Neuronal stem cell (in vitro differentiated cells): ENCODE data around the gene ZBTB18.

Experiments used
- DNase-seq: peaks from one replicate; pipeline ENCODE4 v3.0.0-alpha.2; 2013; ENCODE audit warnings: low spot score
- H2AFZ ChIP-seq: one replicate; pipeline ENCODE4 v1.6.1; 2013; ENCODE audit warnings: mild to moderate bottlenecking, low read length, inconsistent platforms
- H2AK5ac ChIP-seq: 2 replicates; pipeline ENCODE4 v1.6.1; 2013; ENCODE audit warnings: low read depth, mild to moderate bottlenecking, inconsistent platforms, low read length, moderate library complexity, mixed read lengths
- H2BK120ac ChIP-seq: 2 replicates; pipeline ENCODE4 v1.6.1; 2013; ENCODE audit warnings: low read depth, mild to moderate bottlenecking, inconsistent platforms, low read length, moderate library complexity, mixed read lengths
- H2BK12ac ChIP-seq: one replicate; pipeline ENCODE4 v1.6.1; 2013; ENCODE audit warnings: low read length, inconsistent platforms
- H2BK15ac ChIP-seq: 2 replicates; pipeline ENCODE4 v1.6.1; 2013; ENCODE audit warnings: mild to moderate bottlenecking, low read length, inconsistent platforms, mixed read lengths
- H2BK5ac ChIP-seq: one replicate; pipeline ENCODE4 v1.6.1; 2013; ENCODE audit warnings: inconsistent platforms, mild to moderate bottlenecking, low read length, moderate library complexity
- H3K14ac ChIP-seq: one replicate; pipeline ENCODE4 v1.6.1; 2013; ENCODE audit warnings: low read length, inconsistent platforms
- H3K18ac ChIP-seq: 2 replicates; pipeline ENCODE4 v1.6.1; 2013; ENCODE audit warnings: low read length, inconsistent platforms
- H3K23ac ChIP-seq: 2 replicates; pipeline ENCODE4 v1.6.1; 2013; ENCODE audit warnings: low read depth, mild to moderate bottlenecking, mixed read lengths, low read length, inconsistent platforms; ENCODE audit not compliant: poor library complexity
- H3K27ac ChIP-seq: replicated peaks from 3 replicates; pipeline ENCODE4 v1.5.1; 2013; ENCODE audit warnings: low read length, inconsistent platforms
- H3K27me3 ChIP-seq, 3 experiments: 2 replicates each; pipeline ENCODE4 v1.6.1; 2013; ENCODE audit warnings: low read length in 3 of 3, mild to moderate bottlenecking in 2 of 3, inconsistent platforms in 1 of 3, low read depth in 1 of 3, mixed read lengths in 1 of 3, moderate library complexity in 1 of 3; ENCODE audit not compliant: control insufficient read depth in 3 of 3, insufficient read depth in 3 of 3
- H3K36me3 ChIP-seq, 2 donors: replicated peaks in 1 of 2; 2 replicates each; pipeline ENCODE4 v1.6.1; 2013; ENCODE audit warnings: low read length in 2 of 2; ENCODE audit not compliant: control insufficient read depth in 2 of 2, insufficient read depth in 2 of 2
- H3K4ac ChIP-seq: 2 replicates; pipeline ENCODE4 v1.6.1; 2013; ENCODE audit warnings: inconsistent platforms, mild to moderate bottlenecking, low read length, moderate library complexity
- H3K4me1 ChIP-seq, 2 donors: 1 replicate in 1 of 2; 2 replicates in 1 of 2; pipeline ENCODE4 v1.6.1; 2013; ENCODE audit warnings: low read length in 2 of 2, low read depth in 1 of 2; ENCODE audit not compliant: control insufficient read depth in 2 of 2, insufficient read depth in 1 of 2
- H3K4me2 ChIP-seq: one replicate; pipeline ENCODE4 v1.6.1; 2013; ENCODE audit warnings: mild to moderate bottlenecking, low read length, inconsistent platforms; ENCODE audit not compliant: insufficient read depth, poor library complexity, severe bottlenecking
- H3K4me3 ChIP-seq, 2 donors: 2 replicates each; pipeline ENCODE4 v1.5.1; 2013; ENCODE audit warnings: low read length in 2 of 2, mild to moderate bottlenecking in 2 of 2, inconsistent platforms in 1 of 2, moderate library complexity in 1 of 2
- H3K79me1 ChIP-seq: one replicate; pipeline ENCODE4 v1.6.1; 2013; ENCODE audit warnings: low read depth, mild to moderate bottlenecking, inconsistent platforms, low read length, moderate library complexity
- H3K9ac ChIP-seq: one replicate; pipeline ENCODE4 v1.6.1; 2013; ENCODE audit warnings: mild to moderate bottlenecking, low read depth, low read length, inconsistent platforms; ENCODE audit not compliant: poor library complexity
- H3K9me3 ChIP-seq, 2 donors: replicated peaks in 1 of 2; 2 replicates each; pipeline versions ENCODE3 to v1.6.1; 2013; ENCODE audit warnings: low read length in 2 of 2, mild to moderate bottlenecking in 2 of 2, inconsistent platforms in 1 of 2, low read depth in 1 of 2, mixed read lengths in 1 of 2, moderate library complexity in 1 of 2; ENCODE audit not compliant: control insufficient read depth in 2 of 2, insufficient read depth in 1 of 2
- H4K8ac ChIP-seq: one replicate; pipeline ENCODE4 v1.6.1; 2013; ENCODE audit warnings: low read depth, mild to moderate bottlenecking, inconsistent platforms, low read length, moderate library complexity
- H4K91ac ChIP-seq: one replicate; pipeline ENCODE4 v1.6.1; 2013; ENCODE audit warnings: low read length, low read depth, mild to moderate bottlenecking, inconsistent platforms; ENCODE audit not compliant: poor library complexity
- WGBS, 2 donors: extraction: QIAGEN DNeasy Blood & Tissue Kit; methylation state at CpG; one replicate each; pipeline ENCODE4 v1.1.7; 2013; ENCODE audit warnings: missing lambda C conversion rate in 2 of 2, mixed read lengths in 1 of 2; ENCODE audit not compliant: insufficient read length in 2 of 2, insufficient replicate concordance in 1 of 2; ENCODE audit errors: extremely low coverage in 2 of 2; 5-methylcytosine and 5-hydroxymethylcytosine counted together

ZBTB18 gene

GRCh38 chr1:244035358-244035757 lies 15.7 kb upstream of the ZBTB18 start:
- H3K4me1 ChIP-seq = peaks cover 0 to 7% of the 10 kb centered on the region in 2 donors
- no peak overlapping the region for H2BK15ac ChIP-seq
- no peak overlapping the region for H2BK5ac ChIP-seq
- H3K9me3 ChIP-seq = peaks cover 0 to 2% of the 10 kb centered on the region in 2 donors
- no peak overlapping the region for H3K4me2 ChIP-seq
- no peak overlapping the region for H4K8ac ChIP-seq
- no CpG with 5 or more reads among the region's 11 CpGs for WGBS, 2 donors
- no peaks in the 10 kb centered on the region for H3K36me3 ChIP-seq
- H3K79me1 ChIP-seq = no peaks in the 10 kb centered on the region
- H3K4ac ChIP-seq = no peak overlapping the region
- DNase-seq = no peak
- H3K27me3 ChIP-seq = no peaks in the 10 kb centered on the region
- H4K91ac ChIP-seq = no peak overlapping the region
- no peak overlapping the region for H3K27ac ChIP-seq
- H3K9ac ChIP-seq = no peak overlapping the region
- no peak overlapping the region for H3K18ac ChIP-seq
- H3K14ac ChIP-seq = no peak overlapping the region
- no peak overlapping the region for H2AFZ ChIP-seq
- no peak overlapping the region for H3K23ac ChIP-seq
- H3K4me3 ChIP-seq = no peak overlapping the region
- no peak overlapping the region for H2AK5ac ChIP-seq
- no peak overlapping the region for H2BK12ac ChIP-seq
- no peak overlapping the region for H2BK120ac ChIP-seq

GRCh38 chr1:244037252-244037651 lies 13.8 kb upstream of the ZBTB18 start:
- H2AK5ac ChIP-seq = no peak overlapping the region
- no CpG with 5 or more reads among the region's 9 CpGs for WGBS, 2 donors
- no peaks in the 10 kb centered on the region for H3K9me3 ChIP-seq

GRCh38 chr1:244041466-244042120 lies 9.5 kb upstream of the ZBTB18 start:
- Histone ChIP-seq H3K79me1 (no peaks in the 10 kb centered on the region), H2AK5ac (no peak overlapping the region), H3K4ac (no peak overlapping the region), H3K14ac (no peak overlapping the region), H2AFZ (no peak overlapping the region), H4K8ac (no peak overlapping the region), H3K23ac (no peak overlapping the region), H2BK12ac (no peak overlapping the region), H2BK15ac (no peak overlapping the region), H3K4me2 (no peak overlapping the region), H3K9ac (no peak overlapping the region), H3K36me3 (no peaks in the 10 kb centered on the region), H3K4me3 (no peak overlapping the region), H3K27ac (no peak overlapping the region), H3K18ac (no peak overlapping the region), H3K27me3 (no peaks in the 10 kb centered on the region), H3K9me3 (no peaks in the 10 kb centered on the region), H2BK120ac (no peak overlapping the region), H2BK5ac (no peak overlapping the region), H3K4me1 (peaks cover 2 to 13% of the 10 kb centered on the region in 2 donors), H4K91ac (no peak overlapping the region)
- no peak for DNase-seq
- WGBS, 2 donors = no CpG with 5 or more reads among the region's 4 CpGs

More at GRCh38 chr1:244037252-244037651, 13.8 kb upstream of the ZBTB18 start:
- Histone ChIP-seq H3K4me2 (no peak overlapping the region), H2BK12ac (no peak overlapping the region), H3K4me1 (peaks cover under 1 to 9% of the 10 kb centered on the region in 2 donors), H3K4ac (no peak overlapping the region), H3K4me3 (no peak overlapping the region), H2AFZ (no peak overlapping the region), H3K9ac (no peak overlapping the region), H3K79me1 (no peaks in the 10 kb centered on the region), H4K91ac (no peak overlapping the region), H3K14ac (no peak overlapping the region), H3K27me3 (no peaks in the 10 kb centered on the region), H4K8ac (no peak overlapping the region), H2BK5ac (no peak overlapping the region), H2BK15ac (no peak overlapping the region), H3K23ac (no peak overlapping the region), H3K36me3 (no peaks in the 10 kb centered on the region), H3K18ac (no peak overlapping the region), H2BK120ac (no peak overlapping the region), H3K27ac (no peak overlapping the region)
- no peak for DNase-seq

- no peak overlapping the region for H3K4me3 ChIP-seq
- H3K27me3 ChIP-seq = no peaks in the 10 kb centered on the region
- H2BK5ac ChIP-seq = no peak overlapping the region
- 100% methylated on average over 1 of the region's 3 CpGs; no CpG with 5 or more reads in 1 of the 2 donors for WGBS, 2 donors
- no peak overlapping the region for H3K4me2 ChIP-seq
- H3K9me3 ChIP-seq = no peaks in the 10 kb centered on the region
- no peak overlapping the region for H4K91ac ChIP-seq
- no peak overlapping the region for H2AFZ ChIP-seq
- H3K23ac ChIP-seq = no peak overlapping the region
- DNase-seq = no peak
- no peak overlapping the region for H3K14ac ChIP-seq
- H3K36me3 ChIP-seq = no peaks in the 10 kb centered on the region
- H2BK12ac ChIP-seq = no peak overlapping the region
- peaks cover 5 to 13% of the 10 kb centered on the region in 2 donors for H3K4me1 ChIP-seq
- no peak overlapping the region for H3K9ac ChIP-seq
- no peak overlapping the region for H4K8ac ChIP-seq
- no peak overlapping the region for H3K18ac ChIP-seq
- H2BK15ac ChIP-seq = no peak overlapping the region
- H3K79me1 ChIP-seq = no peaks in the 10 kb centered on the region
- H3K4ac ChIP-seq = no peak overlapping the region
- H3K27ac ChIP-seq = no peak overlapping the region
- no peak overlapping the region for H2AK5ac ChIP-seq
- no peak overlapping the region for H2BK120ac ChIP-seq
These were observed 8.8 kb upstream of the ZBTB18 start for GRCh38 chr1:244042293-244042692.
